NCI-H1417 (cell line): ENCODE measurements around the gene BRD3OS.
"Not testable (repeated sequence)": the region's sequence is repeated elsewhere in the genome, so short reads cannot be mapped to it uniquely, and the experiment has no call there.

ENCODE experiments used
- DNase-seq, 3 experiments: peaks; one replicate each; lab custom pipeline; 2025; lab: John Stamatoyannopoulos, UW

Gene BRD3OS

GRCh38 chr9:133988771-133989170, 36.5 kb upstream of the BRD3OS start:
- DNase-seq: not testable (repeated sequence)

GRCh38 chr9:133989625-133990365, 35.5 kb upstream of the BRD3OS start:
- DNase-seq: no peak

GRCh38 chr9:133990366-133991213, 34.7 kb upstream of the BRD3OS start:
- peak in 2 of 3 experiments; percentile 79 to 89 for DNase-seq

- DNase-seq: peak in 2 of 3 experiments; percentile 56 to 79
Observed at GRCh38 chr9:133991214-133991921, 33.9 kb upstream of the BRD3OS start.

GRCh38 chr9:133991964-133992779, 33.1 kb upstream of the BRD3OS start, which contains the start of gene VAV2:
VAV2 (minus strand) TSS chr9:133992324; CDS start chr9:133992278, 46 bp downstream.
- peak; percentile 27 to 85 (median 85) for DNase-seq

GRCh38 chr9:133992780-133993634, 32.3 kb upstream of the BRD3OS start:
- peak; percentile 36 to 90 (median 87) for DNase-seq

- peak in 1 of 3 experiments; percentile 54 for DNase-seq
Observed at GRCh38 chr9:133993635-133994253, 31.5 kb upstream of the BRD3OS start.

- peak; percentile 52 to 86 (median 79) for DNase-seq
Observed at GRCh38 chr9:133994353-133995011, 30.8 kb upstream of the BRD3OS start.

- peak in 1 of 3 experiments; percentile 48 for DNase-seq
Observed at GRCh38 chr9:133995012-133995896, 30.0 kb upstream of the BRD3OS start.

- no peak for DNase-seq
Observed at GRCh38 chr9:133996531-133997520, 28.5 kb upstream of the BRD3OS start.

- DNase-seq: no peak
Observed at GRCh38 chr9:133997584-133997983, 27.7 kb upstream of the BRD3OS start.

- no peak for DNase-seq
Observed at GRCh38 chr9:133998915-133999595, 26.2 kb upstream of the BRD3OS start.

- no peak for DNase-seq
Observed at GRCh38 chr9:133999851-134000265, 25.4 kb upstream of the BRD3OS start.

GRCh38 chr9:134002796-134003195, 22.5 kb upstream of the BRD3OS start:
- no peak for DNase-seq

- no peak for DNase-seq
Observed at GRCh38 chr9:134003237-134003636, 22.0 kb upstream of the BRD3OS start.

- no peak for DNase-seq
Observed at GRCh38 chr9:134004131-134004873, 21.0 kb upstream of the BRD3OS start.
